Ascending aorta (tissue), 2 donors: ENCODE measurements around the gene KRTAP10-6. TPM values are rescaled to one million over a fixed set of nuclear protein-coding genes. Genes with fewer than 3 reads are reported as not detected.
"Not testable (repeated sequence)": the region's sequence is repeated elsewhere in the genome, so short reads cannot be mapped to it uniquely, and the experiment has no call there.

Experiments used
- DNase-seq, 2 donors: peaks; one replicate each; pipeline ENCODE4 v3.0.0-alpha.2; 2019; ENCODE audit warnings: low spot score in 2 of 2
- H3K27ac ChIP-seq, 2 donors: fragments of 200-600 bp; sonication (generic); one replicate each; pipeline ENCODE4 v1.5.1; 2016 to 2017; ENCODE audit warnings: mild to moderate bottlenecking in 1 of 2
- H3K27me3 ChIP-seq: fragments of 200-600 bp; sonication (generic); one replicate; pipeline ENCODE4 v1.5.1; 2017
- H3K36me3 ChIP-seq, 2 donors: fragments of 200-600 bp; sonication (generic); one replicate each; pipeline ENCODE4 v1.5.1; 2016
- H3K4me1 ChIP-seq, 2 donors: fragments of 200-600 bp; sonication (generic); one replicate each; pipeline ENCODE4 v1.5.1; 2016 to 2017; ENCODE audit warnings: mild to moderate bottlenecking in 1 of 2
- H3K4me3 ChIP-seq, 2 donors: fragments of 200-600 bp; sonication (generic); one replicate each; pipeline ENCODE4 v1.5.1; 2016 to 2017; ENCODE audit warnings: mild to moderate bottlenecking in 1 of 2
- H3K9me3 ChIP-seq, 2 donors: fragments of 200-600 bp; sonication (generic); one replicate each; pipeline ENCODE4 v1.5.1; 2016
- intact Hi-C: fragments of 100-400 bp; cut with DNase I; formaldehyde crosslinking; loops from one replicate; pipeline ENCODE4 v1.15.1; 2023
- total RNA-seq: library from RNA; depleted of rRNA; stranded (reverse); fragments of >200 nt; gene quantifications from one replicate; pipeline ENCODE4 v1.1.0, GENCODE V29; 2016
- TF ChIP-seq, protein P1 (sequence below), 3 experiments: fragments of 200-600 bp in 2 of 3; fragments of 450-650 bp in 1 of 3; sonication (generic) in 2 of 3; IDR thresholded peaks; one replicate each; pipeline ENCODE4 v1.5.1; 2016 to 2019; ENCODE audit warnings: antibody characterized with exemption in 3 of 3, mild to moderate bottlenecking in 1 of 3, moderate library complexity in 1 of 3

Gene KRTAP10-6
- total RNA-seq, 1 donor from 2014 or later = not detected

- Histone ChIP-seq H3K27me3 (no peaks in the 10 kb centered on the region), H3K9me3 (peaks cover 0 to 5% of the 10 kb centered on the region in 2 donors), H3K36me3 (no peaks in the 10 kb centered on the region), H3K27ac (no peak overlapping the region), H3K4me1 (no peaks in the 10 kb centered on the region), H3K4me3 (no peak overlapping the region)
- intact Hi-C loops = no loop called here
- DNase-seq = no peak
- TF ChIP-seq, protein P1, sequence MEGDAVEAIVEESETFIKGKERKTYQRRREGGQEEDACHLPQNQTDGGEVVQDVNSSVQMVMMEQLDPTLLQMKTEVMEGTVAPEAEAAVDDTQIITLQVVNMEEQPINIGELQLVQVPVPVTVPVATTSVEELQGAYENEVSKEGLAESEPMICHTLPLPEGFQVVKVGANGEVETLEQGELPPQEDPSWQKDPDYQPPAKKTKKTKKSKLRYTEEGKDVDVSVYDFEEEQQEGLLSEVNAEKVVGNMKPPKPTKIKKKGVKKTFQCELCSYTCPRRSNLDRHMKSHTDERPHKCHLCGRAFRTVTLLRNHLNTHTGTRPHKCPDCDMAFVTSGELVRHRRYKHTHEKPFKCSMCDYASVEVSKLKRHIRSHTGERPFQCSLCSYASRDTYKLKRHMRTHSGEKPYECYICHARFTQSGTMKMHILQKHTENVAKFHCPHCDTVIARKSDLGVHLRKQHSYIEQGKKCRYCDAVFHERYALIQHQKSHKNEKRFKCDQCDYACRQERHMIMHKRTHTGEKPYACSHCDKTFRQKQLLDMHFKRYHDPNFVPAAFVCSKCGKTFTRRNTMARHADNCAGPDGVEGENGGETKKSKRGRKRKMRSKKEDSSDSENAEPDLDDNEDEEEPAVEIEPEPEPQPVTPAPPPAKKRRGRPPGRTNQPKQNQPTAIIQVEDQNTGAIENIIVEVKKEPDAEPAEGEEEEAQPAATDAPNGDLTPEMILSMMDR (IDR thresholded peaks at IDR 0.05) = no peak
Measured at GRCh38 chr21:44567481-44568171, 24.7 kb downstream of the KRTAP10-6 start.

- intact Hi-C loops = no loop called here
- TF ChIP-seq, protein P1 (IDR thresholded peaks at IDR 0.05) = no peak
Measured at GRCh38 chr21:44566403-44566802, 25.9 kb downstream of the KRTAP10-6 start.

DNA sequence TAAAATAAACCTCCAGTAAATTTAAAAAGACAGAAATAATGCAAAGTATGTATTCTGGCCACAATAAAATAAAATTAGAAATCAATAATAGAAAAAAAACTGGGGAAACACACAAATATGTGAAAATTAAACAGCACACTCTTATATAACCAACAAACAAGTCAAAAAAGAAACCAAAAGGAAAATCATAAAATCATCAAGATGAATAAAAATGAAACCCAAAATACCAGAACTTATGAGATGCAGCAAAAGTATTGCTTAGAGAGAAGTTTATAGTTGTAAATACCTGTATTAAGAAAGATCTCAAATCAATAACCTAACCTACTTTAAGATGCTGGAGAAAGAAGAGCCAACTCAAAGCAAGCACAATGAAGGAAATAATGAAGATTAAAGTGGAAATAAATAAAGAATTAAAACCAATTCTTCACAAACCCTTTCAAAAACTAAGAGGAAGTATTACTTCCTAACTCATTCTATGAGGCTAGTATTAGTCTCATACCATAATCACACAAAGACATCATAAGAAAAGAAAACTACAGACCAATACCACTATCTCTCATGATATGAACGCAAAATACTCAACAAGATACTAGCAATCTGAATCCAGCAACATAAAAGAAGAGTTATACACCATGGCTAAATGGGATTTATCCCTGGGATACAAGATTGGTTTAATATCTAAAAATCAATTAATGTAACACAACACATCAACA is 27.3 kb downstream of the KRTAP10-6 start:
- no peaks in the 10 kb centered on the region for H3K27me3 ChIP-seq
- peaks cover 0 to 12% of the 10 kb centered on the region in 2 donors for H3K9me3 ChIP-seq
- no peak for DNase-seq
- H3K27ac ChIP-seq = no peak overlapping the region
- no peaks in the 10 kb centered on the region for H3K36me3 ChIP-seq
- intact Hi-C loops = no loop called here
- H3K4me3 ChIP-seq = no peak overlapping the region
- TF ChIP-seq, protein P1 (IDR thresholded peaks at IDR 0.05) = no peak
- H3K4me1 ChIP-seq = no peaks in the 10 kb centered on the region

More at GRCh38 chr21:44566403-44566802, 25.9 kb downstream of the KRTAP10-6 start:
- DNase-seq = no peak
- Histone ChIP-seq H3K27ac (no peak overlapping the region), H3K27me3 (no peaks in the 10 kb centered on the region), H3K36me3 (no peaks in the 10 kb centered on the region), H3K4me1 (no peaks in the 10 kb centered on the region), H3K9me3 (peaks cover 0 to 12% of the 10 kb centered on the region in 2 donors), H3K4me3 (no peak overlapping the region)

DNA sequence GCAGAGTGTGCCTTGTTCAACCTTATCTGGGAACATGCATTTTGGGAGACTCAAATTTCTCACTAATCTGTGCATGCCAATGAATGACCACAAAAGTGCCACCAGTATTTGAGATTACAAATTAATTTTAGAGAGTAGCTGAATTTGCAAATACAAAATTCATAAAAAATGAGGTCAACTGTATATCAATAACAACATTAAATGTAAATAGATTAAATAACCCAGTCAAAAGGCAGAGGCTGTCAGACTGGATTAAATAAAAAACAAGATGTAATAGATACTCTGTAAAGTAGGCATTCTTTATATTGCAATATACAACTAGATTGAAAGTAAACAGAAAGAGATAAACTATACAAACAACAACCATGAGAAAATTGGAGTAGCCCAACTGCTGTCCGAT is 28.2 kb downstream of the KRTAP10-6 start:
- no peak for DNase-seq
- no peak overlapping the region for H3K27ac ChIP-seq
- H3K4me1 ChIP-seq = no peaks in the 10 kb centered on the region
- H3K4me3 ChIP-seq = no peak overlapping the region
- intact Hi-C loops = no loop called here
- TF ChIP-seq, protein P1 (IDR thresholded peaks at IDR 0.05) = no peak
- no peaks in the 10 kb centered on the region for H3K27me3 ChIP-seq
- H3K9me3 ChIP-seq = peaks cover 0 to 12% of the 10 kb centered on the region in 2 donors
- H3K36me3 ChIP-seq = no peaks in the 10 kb centered on the region

DNA sequence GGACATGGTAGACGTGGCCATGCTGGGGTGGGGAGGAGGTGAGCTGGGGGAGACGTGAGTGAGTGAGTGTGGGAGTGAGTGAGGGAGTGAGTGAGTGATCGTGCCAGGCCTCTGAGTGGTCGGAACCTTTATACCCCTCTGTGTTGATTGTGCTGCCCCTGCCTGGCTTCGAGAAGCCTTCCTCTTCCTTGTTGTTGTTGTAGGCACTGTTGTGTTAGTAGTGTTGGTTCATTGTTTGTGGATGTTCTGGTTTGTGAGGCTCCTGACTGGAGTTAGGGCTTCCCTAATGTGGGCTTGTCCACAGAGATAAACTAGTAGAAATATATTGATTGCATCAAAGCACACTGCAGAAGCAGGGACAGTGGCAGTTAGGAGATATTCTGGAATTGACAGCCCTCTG is 33.6 kb downstream of the KRTAP10-6 start, which contains the start of gene KRTAP10-3:
Gene KRTAP10-3, minus strand, starts transcription at position 101 of the 400 bp plus-strand sequence. Its CDS starts 80 bp downstream, at position 21.
- no peaks in the 10 kb centered on the region for H3K27me3 ChIP-seq
- no peaks in the 10 kb centered on the region for H3K36me3 ChIP-seq
- H3K4me1 ChIP-seq = no peaks in the 10 kb centered on the region
- no peak for DNase-seq
- H3K27ac ChIP-seq = no peak within 1 kb of the TSS
- TF ChIP-seq, protein P1 (IDR thresholded peaks at IDR 0.05) = no peak
- intact Hi-C loops = no loop called here
- peaks cover 0 to 12% of the 10 kb centered on the region in 2 donors for H3K9me3 ChIP-seq
- no peak within 1 kb of the TSS for H3K4me3 ChIP-seq

- H3K4me1 ChIP-seq, intact Hi-C loops, H3K36me3 ChIP-seq, H3K27me3 ChIP-seq, H3K27ac ChIP-seq, H3K4me3 ChIP-seq, DNase-seq: not testable (repeated sequence)
- peaks cover 0 to 12% of the 10 kb centered on the region in 2 donors for H3K9me3 ChIP-seq
Measured at GRCh38 chr21:44558329-44558675, 34.0 kb downstream of the KRTAP10-6 start.
